ENCODE results near the gene ALPI.

Gene ALPI

DNA sequence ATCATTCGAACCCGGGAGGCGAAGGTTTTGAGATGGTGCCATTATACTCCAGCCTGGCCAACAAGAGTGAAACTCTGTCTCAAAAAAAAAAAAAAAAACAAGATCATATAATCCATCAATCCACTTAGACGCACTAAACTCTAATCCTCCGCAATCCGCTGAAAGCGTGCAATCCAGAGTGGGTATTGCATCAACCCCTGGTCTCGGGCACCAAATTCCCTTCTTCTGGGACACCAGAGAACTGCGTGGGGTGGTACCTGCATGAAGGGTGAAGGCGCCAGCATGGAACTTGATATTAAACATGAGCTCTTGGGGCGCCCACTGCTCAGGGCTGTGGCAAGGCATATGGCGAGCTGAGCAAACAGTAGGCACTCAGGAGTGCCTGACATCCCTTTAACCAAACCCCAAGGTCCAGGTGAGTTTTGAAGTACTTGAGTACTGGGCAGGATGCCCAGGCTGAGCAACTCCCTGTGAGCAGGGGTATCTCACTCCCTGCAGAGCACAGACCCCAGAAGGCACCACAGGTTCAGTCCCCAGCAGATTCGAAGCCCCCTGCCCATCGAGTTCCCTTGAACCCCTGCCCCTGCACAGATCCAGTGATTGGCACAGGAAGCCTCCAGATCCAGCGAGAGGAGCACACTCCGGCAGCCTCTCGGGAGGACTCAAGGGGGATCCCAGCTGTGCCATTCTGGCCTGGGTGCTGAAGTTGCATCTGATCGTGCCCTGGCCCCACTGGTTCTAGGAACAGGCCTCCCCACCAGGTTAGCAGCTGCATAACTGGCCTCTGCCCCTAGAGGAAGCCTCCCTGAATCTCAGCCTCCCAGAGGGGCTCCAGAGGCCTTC lies 8.0 kb downstream of the ALPI start:
- DNase-seq (ENCODE audit: low read depth): no peak
- TF ChIP-seq, protein P1, sequence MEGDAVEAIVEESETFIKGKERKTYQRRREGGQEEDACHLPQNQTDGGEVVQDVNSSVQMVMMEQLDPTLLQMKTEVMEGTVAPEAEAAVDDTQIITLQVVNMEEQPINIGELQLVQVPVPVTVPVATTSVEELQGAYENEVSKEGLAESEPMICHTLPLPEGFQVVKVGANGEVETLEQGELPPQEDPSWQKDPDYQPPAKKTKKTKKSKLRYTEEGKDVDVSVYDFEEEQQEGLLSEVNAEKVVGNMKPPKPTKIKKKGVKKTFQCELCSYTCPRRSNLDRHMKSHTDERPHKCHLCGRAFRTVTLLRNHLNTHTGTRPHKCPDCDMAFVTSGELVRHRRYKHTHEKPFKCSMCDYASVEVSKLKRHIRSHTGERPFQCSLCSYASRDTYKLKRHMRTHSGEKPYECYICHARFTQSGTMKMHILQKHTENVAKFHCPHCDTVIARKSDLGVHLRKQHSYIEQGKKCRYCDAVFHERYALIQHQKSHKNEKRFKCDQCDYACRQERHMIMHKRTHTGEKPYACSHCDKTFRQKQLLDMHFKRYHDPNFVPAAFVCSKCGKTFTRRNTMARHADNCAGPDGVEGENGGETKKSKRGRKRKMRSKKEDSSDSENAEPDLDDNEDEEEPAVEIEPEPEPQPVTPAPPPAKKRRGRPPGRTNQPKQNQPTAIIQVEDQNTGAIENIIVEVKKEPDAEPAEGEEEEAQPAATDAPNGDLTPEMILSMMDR (conservative IDR thresholded peaks at IDR 0.05; ENCODE audit: control insufficient read depth, insufficient read depth, low read depth, low read length): no peak
- H3K4me3 ChIP-seq (ENCODE audit: control insufficient read depth, low read depth, low read length): no peak overlapping the region

DNA sequence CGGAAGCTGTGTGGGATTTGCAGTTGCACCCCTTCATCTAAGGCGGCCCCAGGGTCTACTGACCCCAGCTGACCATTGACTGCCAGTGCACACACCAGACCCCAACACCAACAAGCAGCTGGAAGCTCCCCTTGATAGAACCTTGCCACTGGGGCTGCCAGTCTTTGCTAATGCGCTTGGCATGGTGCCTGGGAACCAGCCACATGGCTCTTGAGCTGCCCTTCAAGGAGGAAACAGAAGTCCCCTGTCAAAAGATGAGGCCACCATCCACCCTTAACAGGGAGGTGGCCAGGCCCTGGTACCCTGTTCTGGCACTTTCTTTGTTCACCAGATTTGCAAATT lies 8.6 kb downstream of the ALPI start:
- H3K4me3 ChIP-seq (ENCODE audit: control insufficient read depth, low read depth, low read length): no peak overlapping the region
- DNase-seq (ENCODE audit: low read depth): no peak
- TF ChIP-seq, protein P1 (conservative IDR thresholded peaks at IDR 0.05; ENCODE audit: control insufficient read depth, insufficient read depth, low read depth, low read length): no peak

DNA sequence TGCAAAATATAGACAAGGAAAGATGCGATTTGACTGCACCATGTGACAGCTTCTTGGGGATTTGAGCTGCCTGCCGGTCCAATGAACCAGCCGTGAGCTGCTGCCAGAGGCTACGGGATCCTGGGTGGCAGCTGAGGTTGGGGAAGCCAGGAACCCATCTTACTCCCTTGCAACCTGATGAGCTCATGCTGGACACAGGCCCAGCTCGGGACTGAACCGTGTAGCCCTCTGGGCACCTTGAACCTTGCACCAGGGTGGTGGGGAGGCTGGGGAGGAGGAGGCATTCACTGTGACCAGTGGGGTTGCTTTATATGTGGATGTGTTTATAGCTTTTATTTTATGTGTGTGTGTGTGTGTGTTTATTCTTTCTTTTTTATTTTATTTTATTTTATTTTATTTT lies 9.1 kb downstream of the ALPI start:
- TF ChIP-seq, protein P1 (conservative IDR thresholded peaks at IDR 0.05; ENCODE audit: control insufficient read depth, insufficient read depth, low read depth, low read length): no peak
- DNase-seq (ENCODE audit: low read depth): no peak
- no peak overlapping the region for H3K4me3 ChIP-seq (ENCODE audit: control insufficient read depth, low read depth, low read length)

DNA sequence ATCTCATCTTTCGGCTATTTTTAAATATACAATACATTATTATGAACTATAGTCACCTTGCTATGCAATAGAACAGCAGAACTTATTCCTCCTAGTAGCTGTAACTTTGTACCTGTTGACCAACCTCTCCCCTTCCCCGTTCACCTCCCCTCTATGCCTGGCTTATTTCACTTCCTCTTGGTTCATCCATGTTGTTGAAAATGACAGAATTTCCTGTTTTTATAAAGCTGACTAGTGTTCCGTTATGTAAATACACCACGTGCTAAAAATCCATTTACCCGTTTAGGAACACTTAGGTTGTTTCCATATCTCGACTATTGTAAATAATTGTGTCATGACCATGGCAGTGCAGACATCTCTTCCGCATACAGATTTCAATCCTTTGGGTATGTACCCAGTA lies 10.3 kb downstream of the ALPI start:
- no peak overlapping the region for H3K4me3 ChIP-seq (ENCODE audit: control insufficient read depth, low read depth, low read length)
- no peak for DNase-seq (ENCODE audit: low read depth)
- TF ChIP-seq, protein P1 (conservative IDR thresholded peaks at IDR 0.05; ENCODE audit: control insufficient read depth, insufficient read depth, low read depth, low read length): no peak

DNA sequence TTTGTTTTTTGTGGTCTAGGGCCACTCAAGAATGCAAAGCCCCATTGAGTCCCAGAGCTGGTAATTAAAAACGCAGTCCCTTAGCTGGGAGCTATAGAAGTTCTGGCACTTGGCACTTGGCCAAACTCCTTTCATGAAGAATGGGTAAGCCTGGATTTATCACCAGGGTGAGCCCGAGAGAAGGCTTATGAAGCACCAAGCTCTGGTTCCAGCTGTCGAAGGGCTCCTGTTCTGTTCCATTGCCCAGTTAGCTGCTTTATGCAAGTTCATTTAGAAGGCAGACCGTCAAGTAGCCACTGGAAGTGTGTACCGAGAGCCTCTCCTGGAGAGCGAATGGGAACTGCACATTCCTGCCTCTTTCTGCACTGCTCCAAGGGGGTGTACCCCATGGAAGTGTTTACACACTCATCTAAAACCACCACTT lies 17.5 kb downstream of the ALPI start:
- no peak overlapping the region for H3K4me3 ChIP-seq (ENCODE audit: control insufficient read depth, low read depth, low read length)
- DNase-seq (ENCODE audit: low read depth): peak; percentile 3
- TF ChIP-seq, protein P1 (conservative IDR thresholded peaks at IDR 0.05; ENCODE audit: control insufficient read depth, insufficient read depth, low read depth, low read length): no peak

DNA sequence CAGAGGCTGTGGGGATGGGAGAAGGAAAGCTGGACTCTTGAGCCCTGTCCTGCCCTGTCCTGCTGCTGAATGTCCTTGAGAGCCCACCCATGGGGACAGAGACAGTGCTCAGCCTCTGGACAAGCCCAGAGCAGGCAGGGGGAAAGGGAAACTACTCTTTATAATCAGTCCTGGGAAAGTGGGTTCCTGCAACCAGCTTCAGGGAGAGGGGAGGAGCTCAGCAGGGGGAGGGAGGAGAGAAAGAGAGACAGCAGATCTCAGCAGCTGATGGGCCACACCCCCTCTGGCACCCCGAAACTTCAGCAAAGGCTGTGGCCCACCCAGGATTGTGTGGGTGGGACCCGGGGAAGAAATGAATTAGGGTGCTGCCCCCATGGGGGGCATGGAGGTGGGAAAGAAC lies 20.1 kb downstream of the ALPI start:
- H3K4me3 ChIP-seq (ENCODE audit: control insufficient read depth, low read depth, low read length): no peak overlapping the region
- TF ChIP-seq, protein P1 (conservative IDR thresholded peaks at IDR 0.05; ENCODE audit: control insufficient read depth, insufficient read depth, low read depth, low read length): no peak
- no peak for DNase-seq (ENCODE audit: low read depth)

Measured in fibroblast of mammary gland (primary cell).